Measurements from ENCODE around the gene USHBP1. TPM values are rescaled to one million over a fixed set of nuclear protein-coding genes. Genes with fewer than 3 reads are reported as not detected.
A peak's percentile ranks its signal among the peaks of the same experiment; 100 is the strongest.

USHBP1 gene
- total and polyA plus RNA-seq, 2 of the 13 experiments (the other 11 are each of a cell fraction or from before 2014, with no cell fraction given), result 0.15 to 1.5 TPM

- TF ChIP-seq KDM5A (IDR thresholded peaks at IDR 0.05; ENCODE audit: borderline replicate concordance, low read length) (peak; percentile 97), THAP8 (CRISPR knock-in tag; IDR thresholded peaks at IDR 0.05; ENCODE audit: borderline replicate concordance) (no peak), RXRB (CRISPR knock-in tag; IDR thresholded peaks at IDR 0.05; ENCODE audit: borderline replicate concordance) (peak; percentile 45; the same call in 1 of the 2 replicates), ZNF616 (CRISPR knock-in tag; IDR thresholded peaks at IDR 0.05; ENCODE audit: low read depth) (no peak), ERF (CRISPR knock-in tag; IDR thresholded peaks at IDR 0.05) (peak; percentile 60; the same call in 1 of the 2 replicates), ZBTB3 (CRISPR knock-in tag; IDR thresholded peaks at IDR 0.05; ENCODE audit: borderline replicate concordance, low read depth) (0 out of 2 replicates have a peak, but pooled peaks have one; percentile 28), ZNF724P (CRISPR knock-in tag; IDR thresholded peaks at IDR 0.05; ENCODE audit: borderline replicate concordance) (no peak), E2F5 (CRISPR knock-in tag; conservative IDR thresholded peaks at IDR 0.05) (no peak), MZF1 (CRISPR knock-in tag; IDR thresholded peaks at IDR 0.05; ENCODE audit: borderline replicate concordance) (no peak), BCL3 (CRISPR knock-in tag; IDR thresholded peaks at IDR 0.05) (no peak), ZNF496 (CRISPR knock-in tag; IDR thresholded peaks at IDR 0.05; ENCODE audit: insufficient replicate concordance) (no peak), NFYB (CRISPR knock-in tag; IDR thresholded peaks at IDR 0.05) (peak; percentile 90), BRCA1 (CRISPR knock-in tag; IDR thresholded peaks at IDR 0.05) (no peak), ZFP82 (CRISPR knock-in tag; IDR thresholded peaks at IDR 0.05; ENCODE audit: borderline replicate concordance) (no peak), MXD4 (CRISPR knock-in tag; IDR thresholded peaks at IDR 0.05) (no peak), ZNF557 (CRISPR knock-in tag; IDR thresholded peaks at IDR 0.05) (no peak), ISX (CRISPR knock-in tag; conservative IDR thresholded peaks at IDR 0.05) (no peak), POGK (CRISPR knock-in tag; conservative IDR thresholded peaks at IDR 0.05) (no peak), XBP1 (CRISPR knock-in tag; IDR thresholded peaks at IDR 0.05) (no peak), TCF7L2 (IDR thresholded peaks at IDR 0.05; ENCODE audit: low read depth, low read length) (no peak), NKX3-1 (CRISPR knock-in tag; IDR thresholded peaks at IDR 0.05) (no peak)
Measured at GRCh38 chr19:17266975-17267788, 2.6 kb upstream of the USHBP1 start, which contains the start of gene BABAM1 (continued).

All from HepG2 (cell line).